Subcutaneous abdominal adipose tissue (tissue), 5 donors: ENCODE data around the gene RIMBP3B.
"Not testable (repeated sequence)": the region's sequence is repeated elsewhere in the genome, so short reads cannot be mapped to it uniquely, and the experiment has no call there.

Experiments used
- H3K27ac ChIP-seq: one replicate; pipeline ENCODE4 v1.7.0; 2013; ENCODE audit warnings: low read depth, mild to moderate bottlenecking, inconsistent platforms, low read length, moderate library complexity
- H3K27me3 ChIP-seq, 5 donors: one replicate each; pipeline ENCODE4 v1.7.0; 2013; ENCODE audit warnings: low read length in 5 of 5, inconsistent platforms in 1 of 5; ENCODE audit not compliant: control insufficient read depth in 5 of 5, insufficient read depth in 4 of 5
- H3K36me3 ChIP-seq, 5 donors: one replicate each; pipeline ENCODE4 v1.7.0; 2013; ENCODE audit warnings: low read length in 5 of 5; ENCODE audit not compliant: control insufficient read depth in 5 of 5, insufficient read depth in 5 of 5
- H3K4me1 ChIP-seq, 5 donors: one replicate each; pipeline ENCODE4 v1.7.0; 2013; ENCODE audit warnings: low read length in 5 of 5, mild to moderate bottlenecking in 3 of 5, moderate library complexity in 1 of 5; ENCODE audit not compliant: control insufficient read depth in 5 of 5, insufficient read depth in 5 of 5
- H3K4me3 ChIP-seq, 5 donors: one replicate each; pipeline ENCODE4 v1.7.0; 2013; ENCODE audit warnings: low read length in 5 of 5, low read depth in 1 of 5
- H3K9ac ChIP-seq, 5 donors: one replicate each; pipeline ENCODE4 v1.7.0; 2013; ENCODE audit warnings: low read length in 5 of 5, mild to moderate bottlenecking in 4 of 5, moderate library complexity in 3 of 5
- H3K9me3 ChIP-seq, 5 donors: one replicate each; pipeline ENCODE4 v1.7.0; 2013; ENCODE audit warnings: low read length in 5 of 5; ENCODE audit not compliant: control insufficient read depth in 5 of 5
- donor health status: healthy.
- donor health status: healthy.
- donor health status: healthy.
- donor health status: healthy.
- donor health status: healthy.

RIMBP3B gene

GRCh38 chr22:21383701-21384467 is at the start of gene RIMBP3B:
RIMBP3B (plus strand) TSS chr22:21383751; CDS start chr22:21383859, 108 bp downstream.
- H3K9me3 ChIP-seq, H3K9ac ChIP-seq, H3K4me1 ChIP-seq: not testable (repeated sequence)

DNA sequence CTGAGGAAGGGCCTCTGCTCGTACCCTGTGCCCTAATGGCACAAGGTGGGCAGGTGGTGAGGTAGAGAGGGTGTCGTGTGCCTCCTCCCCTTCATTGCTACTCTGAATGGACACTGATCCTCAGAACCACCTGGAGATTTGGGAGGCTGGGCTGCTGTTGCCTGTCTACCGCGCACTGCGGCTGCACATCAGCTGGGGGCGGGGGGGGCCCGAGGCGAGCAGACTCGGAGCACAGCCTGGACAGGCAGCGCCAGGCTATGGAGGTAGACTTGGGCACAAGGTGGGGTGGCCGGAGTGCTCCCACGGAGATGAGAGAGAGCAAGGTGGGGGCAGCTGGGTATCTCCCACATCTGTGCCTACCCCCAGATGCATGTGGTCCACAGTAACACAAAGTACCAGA is 26.0 kb upstream of the RIMBP3B start:
- not testable (repeated sequence) for H3K9me3 ChIP-seq, H3K27ac ChIP-seq, H3K4me3 ChIP-seq, H3K9ac ChIP-seq, H3K36me3 ChIP-seq, H3K4me1 ChIP-seq, H3K27me3 ChIP-seq

More at GRCh38 chr22:21383701-21384467, at the start of gene RIMBP3B:
- H3K36me3 ChIP-seq, H3K27me3 ChIP-seq, H3K27ac ChIP-seq, H3K4me3 ChIP-seq: not testable (repeated sequence)

DNA sequence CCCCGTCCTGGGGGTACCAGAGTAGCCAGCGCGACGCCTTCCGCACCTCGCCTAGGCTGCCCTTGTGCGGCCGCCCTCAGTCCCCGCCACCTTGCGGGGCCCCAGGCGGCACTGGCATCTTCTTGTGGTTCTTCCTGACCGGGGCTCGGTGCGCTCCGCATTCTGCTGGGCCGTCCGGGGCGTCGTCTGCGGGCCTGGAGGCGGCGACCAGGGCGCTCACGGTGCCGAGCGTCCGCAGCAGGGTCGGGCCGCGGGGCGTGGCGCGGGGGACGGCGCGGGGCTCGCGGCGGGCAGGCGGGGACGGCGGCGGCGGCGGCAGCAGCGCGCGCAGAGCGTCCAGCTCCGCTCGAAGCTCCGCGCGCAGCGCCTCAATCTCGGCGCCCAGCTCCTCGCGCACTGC is 23.0 kb upstream of the RIMBP3B start:
- not testable (repeated sequence) for H3K36me3 ChIP-seq, H3K4me3 ChIP-seq, H3K9me3 ChIP-seq, H3K27ac ChIP-seq, H3K9ac ChIP-seq, H3K27me3 ChIP-seq, H3K4me1 ChIP-seq

- not testable (repeated sequence) for H3K36me3 ChIP-seq, H3K9me3 ChIP-seq, H3K4me1 ChIP-seq, H3K27ac ChIP-seq, H3K4me3 ChIP-seq, H3K9ac ChIP-seq, H3K27me3 ChIP-seq
These were observed 21.1 kb upstream of the RIMBP3B start for GRCh38 chr22:21362473-21362872.

- not testable (repeated sequence) for H3K4me1 ChIP-seq, H3K9ac ChIP-seq, H3K4me3 ChIP-seq, H3K27me3 ChIP-seq, H3K36me3 ChIP-seq, H3K27ac ChIP-seq, H3K9me3 ChIP-seq
These were observed 20.5 kb upstream of the RIMBP3B start for GRCh38 chr22:21363061-21363460.

DNA sequence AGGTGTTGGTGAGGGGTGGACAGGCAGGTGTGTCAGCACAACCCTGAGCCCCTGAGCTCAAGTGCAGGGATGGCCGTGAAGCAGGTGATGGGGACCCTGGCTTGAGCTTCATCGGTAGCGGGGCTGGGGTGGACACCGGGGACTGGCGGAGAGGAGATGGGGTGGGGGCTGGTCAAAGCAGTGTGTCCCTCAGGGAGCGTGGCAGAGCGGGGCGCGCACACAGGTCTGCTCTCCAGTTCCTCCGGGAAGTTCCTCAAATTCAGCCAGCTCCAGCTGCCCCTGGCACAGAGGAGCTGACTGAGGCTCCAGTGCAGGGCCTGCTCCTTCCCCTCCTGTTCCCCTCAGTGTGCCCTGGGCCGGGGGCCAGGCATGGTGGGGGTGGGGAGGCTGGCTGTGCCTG is 19.7 kb upstream of the RIMBP3B start:
- H3K27me3 ChIP-seq, H3K9me3 ChIP-seq, H3K27ac ChIP-seq, H3K4me1 ChIP-seq, H3K36me3 ChIP-seq, H3K4me3 ChIP-seq, H3K9ac ChIP-seq: not testable (repeated sequence)

- H3K4me1 ChIP-seq, H3K27ac ChIP-seq, H3K36me3 ChIP-seq, H3K9ac ChIP-seq, H3K27me3 ChIP-seq, H3K4me3 ChIP-seq, H3K9me3 ChIP-seq: not testable (repeated sequence)
These were observed 19.2 kb upstream of the RIMBP3B start for GRCh38 chr22:21364362-21364761.

DNA sequence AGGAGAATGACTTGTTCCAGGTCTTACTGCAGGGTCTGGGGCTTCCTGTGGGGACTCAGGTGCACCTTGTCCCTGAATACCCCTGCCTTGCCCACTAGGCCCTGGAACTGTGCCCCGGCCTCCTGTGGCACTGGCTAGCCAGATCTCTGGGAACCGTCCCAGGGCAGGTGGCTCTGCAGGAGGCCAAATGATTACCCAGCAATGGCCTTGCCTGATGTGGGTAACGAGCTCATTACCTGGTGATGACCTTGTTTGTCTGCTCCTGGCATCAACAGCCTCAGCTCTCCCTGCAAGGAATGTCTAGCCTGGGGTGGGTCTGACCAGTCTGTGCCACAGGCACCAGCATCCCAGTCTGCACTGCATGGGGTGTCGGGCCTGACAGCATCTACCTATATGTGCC is 18.2 kb upstream of the RIMBP3B start:
- not testable (repeated sequence) for H3K9me3 ChIP-seq, H3K4me1 ChIP-seq, H3K27me3 ChIP-seq, H3K9ac ChIP-seq, H3K36me3 ChIP-seq, H3K4me3 ChIP-seq, H3K27ac ChIP-seq

GRCh38 chr22:21368603-21369310 is 14.8 kb upstream of the RIMBP3B start:
- H3K36me3 ChIP-seq, H3K27me3 ChIP-seq, H3K4me1 ChIP-seq, H3K9me3 ChIP-seq, H3K4me3 ChIP-seq, H3K27ac ChIP-seq, H3K9ac ChIP-seq: not testable (repeated sequence)

DNA sequence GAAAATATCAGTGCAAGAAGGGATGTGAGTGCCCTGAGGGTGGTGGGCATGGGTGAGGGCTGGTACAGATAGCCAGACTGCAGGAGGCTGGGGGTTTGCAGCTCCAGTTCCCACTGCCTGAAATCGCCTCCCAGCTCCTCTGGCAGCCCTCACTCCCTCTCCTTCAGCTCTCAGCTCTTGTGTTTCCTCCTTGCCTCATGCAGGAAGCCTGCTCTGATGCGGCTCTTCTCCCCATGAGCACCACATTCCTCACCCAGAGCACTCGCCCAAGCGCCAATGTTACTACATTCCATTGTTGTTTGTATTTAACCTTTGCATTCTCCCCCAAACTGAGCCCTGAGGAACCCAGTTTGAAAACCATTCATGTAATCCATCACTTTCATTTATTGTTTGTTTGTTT is 7.7 kb upstream of the RIMBP3B start:
- not testable (repeated sequence) for H3K36me3 ChIP-seq, H3K27ac ChIP-seq, H3K9me3 ChIP-seq, H3K9ac ChIP-seq, H3K27me3 ChIP-seq, H3K4me1 ChIP-seq, H3K4me3 ChIP-seq
